ENCODE results near the gene GALNT14. TPM values are rescaled to one million over a fixed set of nuclear protein-coding genes. Genes with fewer than 3 reads are reported as not detected.

Gene GALNT14
- total RNA-seq, 4 donors from 2014 or later, result 0.15 to 0.62 (median 0.35) TPM; not detected in 1

DNA sequence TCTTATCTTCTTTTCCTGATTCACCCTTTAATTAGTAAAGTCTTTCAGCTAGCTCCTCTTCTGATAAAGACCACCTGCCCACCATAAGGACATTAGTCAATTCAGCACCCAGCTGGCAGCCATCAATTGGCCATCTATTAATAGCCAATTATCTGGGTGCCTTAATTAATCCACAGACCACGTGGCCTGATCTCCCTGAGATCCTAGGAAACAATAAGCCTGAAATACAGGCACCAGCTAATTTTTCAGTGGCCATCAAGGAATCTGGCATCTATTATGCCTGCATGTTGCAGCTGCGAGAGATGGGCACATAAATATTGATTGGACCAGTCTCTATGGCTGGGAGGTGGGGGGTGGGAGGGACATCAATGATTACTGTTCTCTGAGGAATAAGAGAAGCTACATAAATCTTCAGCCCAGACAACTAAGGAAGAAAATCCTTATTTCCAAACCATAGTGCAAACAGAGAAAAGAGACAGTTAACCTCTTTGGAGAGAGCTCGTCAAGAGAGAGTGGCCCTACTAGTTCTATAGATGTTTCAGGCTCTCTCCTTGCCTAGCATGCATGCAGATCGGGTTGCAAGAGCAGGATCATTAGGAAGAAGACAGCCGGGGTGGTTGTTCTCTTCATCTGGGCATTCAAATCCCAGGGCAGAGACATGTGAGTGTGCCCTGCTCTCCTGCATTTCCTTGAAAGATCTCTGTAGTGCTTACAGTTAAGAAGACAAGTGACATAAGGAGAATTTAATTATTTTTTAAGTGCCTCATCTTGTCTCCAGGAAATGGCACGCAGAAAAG, 8.7 kb downstream of the GALNT14 start:
- WGBS, 2 donors (ENCODE audit: low coverage in 1 of 2), result 52 to 100% methylated on average over 1 to 5 of the region's 6 CpGs
- Histone ChIP-seq H3K9me3 (no peaks in the 10 kb centered on the region), H3K4me1 (no peaks in the 10 kb centered on the region), H3K4me3 (no peak overlapping the region), H3K27me3 (peaks cover 56% of the 10 kb centered on the region), H3K27ac (no peak overlapping the region), H3K36me3 (no peaks in the 10 kb centered on the region)
- ATAC-seq, result no peak
- no peak for TF ChIP-seq POLR2A (IDR thresholded peaks at IDR 0.05)
- no peak for TF ChIP-seq POLR2AphosphoS5 (IDR thresholded peaks at IDR 0.05)
- TF ChIP-seq, protein P1, sequence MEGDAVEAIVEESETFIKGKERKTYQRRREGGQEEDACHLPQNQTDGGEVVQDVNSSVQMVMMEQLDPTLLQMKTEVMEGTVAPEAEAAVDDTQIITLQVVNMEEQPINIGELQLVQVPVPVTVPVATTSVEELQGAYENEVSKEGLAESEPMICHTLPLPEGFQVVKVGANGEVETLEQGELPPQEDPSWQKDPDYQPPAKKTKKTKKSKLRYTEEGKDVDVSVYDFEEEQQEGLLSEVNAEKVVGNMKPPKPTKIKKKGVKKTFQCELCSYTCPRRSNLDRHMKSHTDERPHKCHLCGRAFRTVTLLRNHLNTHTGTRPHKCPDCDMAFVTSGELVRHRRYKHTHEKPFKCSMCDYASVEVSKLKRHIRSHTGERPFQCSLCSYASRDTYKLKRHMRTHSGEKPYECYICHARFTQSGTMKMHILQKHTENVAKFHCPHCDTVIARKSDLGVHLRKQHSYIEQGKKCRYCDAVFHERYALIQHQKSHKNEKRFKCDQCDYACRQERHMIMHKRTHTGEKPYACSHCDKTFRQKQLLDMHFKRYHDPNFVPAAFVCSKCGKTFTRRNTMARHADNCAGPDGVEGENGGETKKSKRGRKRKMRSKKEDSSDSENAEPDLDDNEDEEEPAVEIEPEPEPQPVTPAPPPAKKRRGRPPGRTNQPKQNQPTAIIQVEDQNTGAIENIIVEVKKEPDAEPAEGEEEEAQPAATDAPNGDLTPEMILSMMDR (IDR thresholded peaks at IDR 0.05), result no peak
- no peak for TF ChIP-seq EP300 (IDR thresholded peaks at IDR 0.05)

DNA sequence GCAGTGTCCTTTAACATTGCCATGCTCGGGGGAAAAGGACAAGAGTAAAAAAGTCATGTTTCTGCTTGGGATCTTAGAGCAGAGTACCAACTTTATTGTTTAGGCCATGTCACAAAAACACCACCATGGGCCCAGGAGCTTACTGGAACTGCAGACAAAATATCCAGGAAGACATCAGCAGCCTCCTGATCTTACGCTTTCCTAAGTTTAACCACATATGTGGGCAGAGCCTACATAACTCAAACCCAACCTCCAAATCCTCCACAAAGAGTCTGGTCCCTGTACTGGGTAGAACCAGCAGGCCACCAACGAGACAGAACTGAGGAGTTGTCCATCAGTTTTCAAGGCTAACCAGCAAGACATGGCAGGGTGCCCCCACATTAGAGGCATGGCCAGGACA, 10.3 kb downstream of the GALNT14 start:
- Histone ChIP-seq H3K4me1 (no peaks in the 10 kb centered on the region), H3K27ac (no peak overlapping the region), H3K27me3 (peaks cover 47% of the 10 kb centered on the region), H3K36me3 (no peaks in the 10 kb centered on the region), H3K9me3 (no peaks in the 10 kb centered on the region), H3K4me3 (no peak overlapping the region)
- ATAC-seq, result no peak
- 56 to 63% methylated on average over 1 of the region's 3 CpGs for whole genome bisulfite sequencing, 2 donors (ENCODE audit: low coverage in 1 of 2)
- no peak for TF ChIP-seq EP300 (IDR thresholded peaks at IDR 0.05)
- TF ChIP-seq, protein P1 (IDR thresholded peaks at IDR 0.05), result no peak

DNA sequence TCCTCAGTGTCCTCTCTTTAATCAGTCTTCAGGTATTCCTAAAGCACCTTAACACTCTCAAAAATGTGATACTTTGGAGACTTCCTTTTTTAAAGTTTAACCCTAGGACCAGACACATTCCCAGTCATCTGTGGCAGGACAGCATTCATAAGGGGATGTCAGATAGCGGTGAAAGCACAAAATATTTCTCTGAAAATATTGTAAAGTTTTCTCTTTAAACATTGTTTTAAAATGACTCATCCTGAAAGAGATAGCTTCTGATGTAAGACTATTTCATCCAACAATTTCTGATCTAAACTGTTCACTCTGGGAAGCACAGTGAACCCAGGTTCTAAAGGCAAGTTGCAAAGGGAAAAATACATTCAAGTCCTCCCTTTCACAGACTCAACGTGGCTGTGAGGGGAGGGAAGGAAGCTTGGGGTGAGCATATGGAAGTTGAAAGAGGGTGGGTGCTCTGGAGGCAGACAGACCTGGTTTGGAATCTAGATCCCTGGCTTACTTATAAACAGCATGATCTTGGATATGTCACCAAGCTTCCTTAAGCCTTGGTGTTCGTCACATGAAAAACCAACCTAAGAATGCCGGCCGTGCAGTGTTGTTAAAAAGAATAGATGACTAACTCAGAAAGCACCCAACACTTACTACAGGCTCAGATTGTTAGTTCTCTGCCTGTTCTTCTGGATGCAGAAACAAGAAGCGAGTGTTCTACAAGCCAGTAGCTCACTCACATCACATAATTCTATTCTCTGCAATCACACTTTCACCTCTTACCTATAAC, 12.1 kb downstream of the GALNT14 start:
- TF ChIP-seq POLR2AphosphoS5 (IDR thresholded peaks at IDR 0.05) (no peak), POLR2A (IDR thresholded peaks at IDR 0.05) (no peak), EP300 (IDR thresholded peaks at IDR 0.05) (no peak)
- TF ChIP-seq, protein P1 (IDR thresholded peaks at IDR 0.05), result no peak
- Histone ChIP-seq H3K27me3 (peaks cover 39% of the 10 kb centered on the region), H3K27ac (no peak overlapping the region), H3K4me1 (no peaks in the 10 kb centered on the region), H3K36me3 (no peaks in the 10 kb centered on the region), H3K4me3 (no peak overlapping the region), H3K9me3 (no peaks in the 10 kb centered on the region)
- WGBS, 2 donors (ENCODE audit: low coverage in 1 of 2), result 70 to 84% methylated on average over 4 to 6 of the region's 6 CpGs
- no peak for ATAC-seq

DNA sequence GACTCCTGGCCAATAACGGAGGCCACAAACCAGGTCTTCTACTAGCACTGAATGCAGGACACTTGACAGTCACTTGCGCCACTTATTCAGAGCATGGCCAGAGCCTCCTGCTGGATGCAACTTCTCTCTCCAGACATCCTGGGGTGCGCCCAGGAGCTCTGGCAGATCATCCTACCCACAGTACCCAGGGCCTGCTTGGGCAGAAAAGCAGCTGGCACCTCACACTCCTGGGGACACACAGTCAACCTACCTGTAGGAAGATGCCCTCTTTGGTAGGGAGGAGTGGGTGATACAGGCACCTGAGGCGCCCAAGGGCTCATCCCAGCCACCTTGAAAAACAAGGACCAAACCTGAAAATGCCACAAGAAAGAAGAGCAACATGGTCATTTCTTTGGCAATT, 13.3 kb downstream of the GALNT14 start:
- H3K9me3 ChIP-seq, result no peaks in the 10 kb centered on the region
- no peak overlapping the region for H3K4me3 ChIP-seq
- TF ChIP-seq POLR2AphosphoS5 (IDR thresholded peaks at IDR 0.05), result no peak
- no peak for ATAC-seq
- H3K27ac ChIP-seq, result no peak overlapping the region
- no CpG with 5 or more reads among the region's 4 CpGs for WGBS, 2 donors (ENCODE audit: low coverage in 1 of 2)
- H3K27me3 ChIP-seq, result peaks cover 34% of the 10 kb centered on the region
- no peaks in the 10 kb centered on the region for H3K36me3 ChIP-seq
- H3K4me1 ChIP-seq, result no peaks in the 10 kb centered on the region

DNA sequence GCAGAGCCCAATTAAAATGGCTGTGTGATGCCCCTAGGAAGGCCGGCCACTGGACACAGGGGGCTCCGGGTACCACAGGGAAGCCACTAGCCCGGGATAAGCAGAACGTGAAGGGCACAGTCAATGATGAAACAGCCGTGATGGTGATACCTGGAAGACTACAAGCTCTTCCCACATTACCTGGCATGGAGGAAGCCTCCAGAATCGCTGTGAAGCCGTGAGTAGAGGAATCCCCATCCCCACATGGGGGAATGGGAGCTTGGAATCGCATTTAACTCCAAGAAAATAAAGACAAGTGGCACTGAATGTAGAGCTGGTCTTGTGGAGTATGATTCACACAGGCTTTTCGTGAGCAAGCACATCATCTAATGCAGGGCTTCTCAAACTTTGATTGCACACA, 16.1 kb downstream of the GALNT14 start:
- H3K9me3 ChIP-seq, result no peaks in the 10 kb centered on the region
- peaks cover 29% of the 10 kb centered on the region for H3K27me3 ChIP-seq
- no peak overlapping the region for H3K27ac ChIP-seq
- 79 to 87% methylated on average over 8 to 9 of the region's 9 CpGs for WGBS, 2 donors (ENCODE audit: low coverage in 1 of 2)
- TF ChIP-seq, protein P1 (IDR thresholded peaks at IDR 0.05), result no peak
- no peak for TF ChIP-seq EP300 (IDR thresholded peaks at IDR 0.05)
- no peak for TF ChIP-seq POLR2A (IDR thresholded peaks at IDR 0.05)
- no peak for TF ChIP-seq POLR2AphosphoS5 (IDR thresholded peaks at IDR 0.05)
- no peak for ATAC-seq
- H3K36me3 ChIP-seq, result no peaks in the 10 kb centered on the region
- H3K4me3 ChIP-seq, result no peak overlapping the region
- no peaks in the 10 kb centered on the region for H3K4me1 ChIP-seq

Measured in gastroesophageal sphincter (tissue), 4 donors.